ENCODE data around the gene IBA57.

DNA sequence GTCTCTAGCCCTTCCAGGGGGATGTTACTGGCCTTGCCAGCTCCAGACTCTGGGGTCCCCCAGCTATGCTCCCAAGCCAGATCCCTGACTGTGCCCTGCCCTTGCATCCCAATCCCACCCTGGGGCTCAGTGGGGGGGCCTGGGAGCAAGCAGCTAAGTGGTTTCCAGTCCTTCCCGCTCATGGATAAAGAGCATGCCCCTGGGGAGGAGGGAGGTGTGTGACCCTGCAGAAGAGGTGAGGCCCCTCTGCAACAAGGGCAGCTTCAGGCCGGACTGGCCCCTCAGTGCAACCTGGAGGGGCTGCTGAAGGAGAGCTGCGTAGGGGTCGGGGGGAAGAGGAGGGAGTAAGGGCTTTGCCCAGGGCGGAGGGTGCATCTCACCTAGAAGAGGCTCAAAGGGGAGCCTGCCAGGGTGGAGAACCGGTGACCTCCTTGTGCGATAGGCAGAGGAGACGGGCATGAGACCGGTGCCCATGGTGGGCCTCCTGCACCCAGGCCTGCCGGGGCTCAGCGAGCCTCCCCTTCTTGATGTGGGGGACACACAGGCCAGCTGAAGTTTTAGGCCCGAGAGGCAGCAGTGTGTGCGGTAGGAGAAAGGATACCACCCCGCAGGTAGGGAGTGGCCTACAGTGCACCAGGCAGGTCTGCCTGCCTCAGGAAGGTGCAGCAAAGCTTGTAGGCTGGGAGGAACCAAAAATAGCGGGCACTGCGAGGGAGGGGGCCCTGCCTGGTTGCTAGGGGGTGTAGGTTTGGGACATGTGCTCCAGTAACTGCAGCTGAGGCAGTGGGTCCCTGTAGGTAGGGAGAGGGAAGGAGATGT is 45.3 kb downstream of the IBA57 start:
- TF ChIP-seq, protein P1, sequence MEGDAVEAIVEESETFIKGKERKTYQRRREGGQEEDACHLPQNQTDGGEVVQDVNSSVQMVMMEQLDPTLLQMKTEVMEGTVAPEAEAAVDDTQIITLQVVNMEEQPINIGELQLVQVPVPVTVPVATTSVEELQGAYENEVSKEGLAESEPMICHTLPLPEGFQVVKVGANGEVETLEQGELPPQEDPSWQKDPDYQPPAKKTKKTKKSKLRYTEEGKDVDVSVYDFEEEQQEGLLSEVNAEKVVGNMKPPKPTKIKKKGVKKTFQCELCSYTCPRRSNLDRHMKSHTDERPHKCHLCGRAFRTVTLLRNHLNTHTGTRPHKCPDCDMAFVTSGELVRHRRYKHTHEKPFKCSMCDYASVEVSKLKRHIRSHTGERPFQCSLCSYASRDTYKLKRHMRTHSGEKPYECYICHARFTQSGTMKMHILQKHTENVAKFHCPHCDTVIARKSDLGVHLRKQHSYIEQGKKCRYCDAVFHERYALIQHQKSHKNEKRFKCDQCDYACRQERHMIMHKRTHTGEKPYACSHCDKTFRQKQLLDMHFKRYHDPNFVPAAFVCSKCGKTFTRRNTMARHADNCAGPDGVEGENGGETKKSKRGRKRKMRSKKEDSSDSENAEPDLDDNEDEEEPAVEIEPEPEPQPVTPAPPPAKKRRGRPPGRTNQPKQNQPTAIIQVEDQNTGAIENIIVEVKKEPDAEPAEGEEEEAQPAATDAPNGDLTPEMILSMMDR (IDR thresholded peaks at IDR 0.05; ENCODE audit: low read length), result no peak
- no peak for TF ChIP-seq EZH2phosphoT487 (IDR thresholded peaks at IDR 0.05; ENCODE audit: low read length)
- no peak for TF ChIP-seq EZH2 (optimal IDR thresholded peaks at IDR 0.05; ENCODE audit: low read depth, low read length)
